HUES64 (cell line): Measurements from ENCODE around the gene SPIN2A.
A peak's percentile ranks its signal among the peaks of the same experiment; 100 is the strongest.
"Not testable (repeated sequence)": the region's sequence is repeated elsewhere in the genome, so short reads cannot be mapped to it uniquely, and the experiment has no call there.

ENCODE experiments used
- H3K27ac ChIP-seq: 2 replicates; pipeline ENCODE4 v1.7.0; 2013; ENCODE audit warnings: low read depth, low read length, inconsistent platforms
- H3K27me3 ChIP-seq: 2 replicates; pipeline ENCODE4 v1.6.1; 2013; ENCODE audit warnings: mild to moderate bottlenecking, low read length; ENCODE audit not compliant: insufficient read depth
- H3K36me3 ChIP-seq: 2 replicates; pipeline ENCODE4 v1.6.1; 2013; ENCODE audit warnings: mild to moderate bottlenecking, low read length; ENCODE audit not compliant: insufficient read depth
- H3K4me1 ChIP-seq: 2 replicates; pipeline ENCODE4 v1.6.1; 2013; ENCODE audit warnings: mild to moderate bottlenecking, low read length, moderate library complexity; ENCODE audit not compliant: insufficient read depth
- H3K4me3 ChIP-seq: 2 replicates; pipeline ENCODE4 v1.5.1; 2013; ENCODE audit warnings: mild to moderate bottlenecking, low read length, moderate library complexity
- H3K9ac ChIP-seq: 2 replicates; pipeline ENCODE4 v1.6.1; 2013; ENCODE audit warnings: mild to moderate bottlenecking, low read depth, low read length
- H3K9me3 ChIP-seq: 2 replicates; pipeline ENCODE4 v1.6.1; 2013; ENCODE audit warnings: low read depth, low read length; ENCODE audit not compliant: insufficient read depth
- WGBS: fragments of 150-250, 120-280 bp; methylation state at CpG from one replicate; pipeline ENCODE4 v1.1.7; 2013; ENCODE audit warnings: missing lambda C conversion rate; 5-methylcytosine and 5-hydroxymethylcytosine counted together

The SPIN2A gene

DNA sequence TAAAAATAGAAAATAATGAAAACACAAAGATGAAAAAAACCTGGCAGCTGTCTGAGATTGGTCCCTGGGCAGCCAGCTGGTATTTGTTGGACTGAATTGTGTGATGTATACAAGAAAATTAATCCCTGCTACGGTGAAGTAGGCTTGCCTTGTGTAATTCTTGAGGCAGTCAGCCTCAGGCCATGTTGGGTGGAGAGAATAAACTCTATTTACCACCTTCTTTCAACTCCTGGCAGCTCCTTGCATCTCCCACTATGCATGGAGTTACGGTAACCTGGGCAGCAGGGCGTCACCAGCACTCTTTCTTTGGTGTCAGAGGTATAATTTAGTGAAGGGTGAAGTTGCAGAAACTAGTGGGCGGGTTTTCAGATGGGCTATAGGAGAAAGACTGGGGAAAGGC, 3.5 kb downstream of the SPIN2A start:
- WGBS: 91% methylated on average over 3 of the region's 4 CpGs
- H3K27ac ChIP-seq: no peak overlapping the region
- H3K9me3 ChIP-seq: no peaks in the 10 kb centered on the region
- no peak overlapping the region for H3K9ac ChIP-seq
- no peak overlapping the region for H3K4me3 ChIP-seq
- no peaks in the 10 kb centered on the region for H3K27me3 ChIP-seq
- no peaks in the 10 kb centered on the region for H3K36me3 ChIP-seq
- H3K4me1 ChIP-seq: peaks cover 6% of the 10 kb centered on the region; the same call in 1 of the 2 replicates

GRCh38 chrX:57133284-57133683, 3.9 kb downstream of the SPIN2A start:
- H3K9ac ChIP-seq, H3K27ac ChIP-seq, H3K27me3 ChIP-seq, H3K4me3 ChIP-seq, H3K4me1 ChIP-seq, H3K9me3 ChIP-seq, H3K36me3 ChIP-seq: not testable (repeated sequence)
- 98% methylated on average over 2 of the region's 4 CpGs for whole genome bisulfite sequencing

DNA sequence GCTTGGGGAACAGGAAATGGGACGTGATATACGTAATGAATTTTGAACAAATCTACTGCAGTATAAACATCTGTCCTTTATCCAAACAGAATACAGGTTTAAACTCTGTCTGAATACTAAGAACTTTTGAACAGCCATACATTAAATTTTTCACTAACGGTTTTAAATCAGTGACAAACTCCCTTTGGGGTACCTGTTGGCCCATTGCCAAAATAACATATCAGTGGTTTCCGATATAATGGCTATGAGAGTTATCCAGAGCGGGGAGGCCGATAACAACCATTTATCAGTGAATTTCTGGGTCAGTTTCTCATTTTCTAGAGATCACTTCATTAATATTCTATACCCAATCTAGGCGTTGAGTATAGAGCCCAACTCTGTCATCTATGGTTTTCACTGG, 5.2 kb downstream of the SPIN2A start:
- H3K27ac ChIP-seq: no peak overlapping the region
- no peak overlapping the region for H3K4me3 ChIP-seq
- no peaks in the 10 kb centered on the region for H3K4me1 ChIP-seq
- H3K9ac ChIP-seq: no peak overlapping the region
- 93% methylated on average over 7 of the region's 7 CpGs for WGBS
- H3K36me3 ChIP-seq: 0 out of 2 replicates have a peak, but pooled peaks cover 5% of the 10 kb centered on the region
- H3K9me3 ChIP-seq: no peaks in the 10 kb centered on the region
- no peaks in the 10 kb centered on the region for H3K27me3 ChIP-seq

- Histone ChIP-seq H3K36me3 (peaks cover 16% of the 10 kb centered on the region; the same call in 1 of the 2 replicates), H3K4me3 (peak overlapping the region; percentile 86), H3K4me1 (no peaks in the 10 kb centered on the region), H3K27me3 (no peaks in the 10 kb centered on the region), H3K9me3 (no peaks in the 10 kb centered on the region), H3K27ac (peak overlapping the region; percentile 86; the same call in 1 of the 2 replicates), H3K9ac (peak overlapping the region; percentile 69)
- WGBS: no CpG with 5 or more reads among the region's 10 CpGs
Observed at GRCh38 chrX:57121816-57122215, 15.4 kb downstream of the SPIN2A start.

DNA sequence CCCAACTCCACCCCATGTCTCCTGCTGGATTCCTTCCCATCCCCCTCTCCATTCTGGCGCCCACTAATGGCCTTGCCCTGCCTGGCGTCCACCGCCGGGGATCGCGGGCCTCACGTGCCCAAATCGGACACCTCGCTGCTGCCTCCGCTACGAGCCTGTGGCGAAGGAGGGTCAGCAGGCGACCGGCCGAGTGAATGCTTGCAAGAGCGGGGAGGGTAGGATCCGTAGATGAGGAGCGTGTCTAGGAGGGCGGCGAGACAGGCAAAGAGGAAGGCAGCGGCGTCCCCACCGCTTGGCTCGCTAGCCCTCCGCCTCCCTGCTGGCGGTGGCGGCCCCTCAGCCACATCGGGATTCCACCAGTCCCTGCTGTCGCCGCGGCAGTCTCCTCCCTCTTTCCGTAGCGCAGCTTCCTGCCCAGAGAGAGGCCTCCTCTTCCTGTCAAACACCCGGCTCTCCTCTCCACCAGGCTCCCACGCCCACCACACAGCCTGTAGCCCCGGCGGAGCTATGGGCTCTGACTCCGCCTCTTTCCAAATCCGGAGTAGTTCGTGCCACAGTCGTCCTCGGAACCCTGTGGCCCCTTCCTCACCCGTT, 15.9 kb downstream of the SPIN2A start, which contains the start of gene SPIN2B:
Gene SPIN2B (minus strand): TSS at position 387 of the 594 bp plus-strand sequence.
- H3K9me3 ChIP-seq: no peaks in the 10 kb centered on the region
- under 1% methylated on average over 43 of the region's 43 CpGs for WGBS

DNA sequence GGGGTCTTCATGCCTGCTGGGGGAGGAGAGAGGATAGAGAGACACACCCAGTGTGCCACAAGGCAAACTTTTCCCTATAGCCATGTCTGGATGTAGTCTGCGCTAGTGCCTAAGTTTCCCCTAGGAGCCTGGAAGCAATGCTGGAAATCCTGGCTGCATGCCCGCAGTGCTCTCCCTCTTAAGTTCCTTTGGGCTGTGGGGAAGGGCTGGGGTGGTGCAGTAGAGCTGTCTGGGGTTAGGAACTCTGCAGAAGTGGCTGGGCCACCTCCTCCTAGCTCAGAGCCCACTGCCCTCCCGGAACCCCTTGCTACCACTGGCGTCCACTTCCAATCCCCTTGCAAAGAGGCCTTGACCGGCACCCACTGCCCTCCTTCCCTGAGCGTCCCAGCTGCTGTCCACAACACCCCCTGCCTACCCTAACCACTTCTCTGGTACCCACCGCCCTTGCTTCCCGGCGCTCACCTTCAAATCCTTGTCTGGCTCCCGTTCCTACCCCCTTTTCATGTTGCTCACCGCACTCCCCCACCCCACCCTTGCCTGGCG, 16.5 kb downstream of the SPIN2A start:
- H3K4me3 ChIP-seq: peak overlapping the region; percentile 86
- H3K4me1 ChIP-seq, H3K27me3 ChIP-seq, H3K9me3 ChIP-seq: not testable (repeated sequence)
- peak overlapping the region; percentile 86 for H3K27ac ChIP-seq
- peak overlapping the region; percentile 91; the same call in 1 of the 2 replicates for H3K9ac ChIP-seq
- H3K36me3 ChIP-seq: peaks cover 19% of the 10 kb centered on the region; the same call in 1 of the 2 replicates
- WGBS: 2% methylated on average over 10 of the region's 12 CpGs

More for the DNA sequence above, 15.9 kb downstream of the SPIN2A start, which contains the start of gene SPIN2B:
- no peaks in the 10 kb centered on the region for H3K27me3 ChIP-seq
- peaks cover 19% of the 10 kb centered on the region; the same call in 1 of the 2 replicates for H3K36me3 ChIP-seq
- H3K4me3 ChIP-seq: peak within 1 kb of the TSS; percentile 86
- H3K27ac ChIP-seq: peak within 1 kb of the TSS; percentile 86
- no peaks in the 10 kb centered on the region for H3K4me1 ChIP-seq
- H3K9ac ChIP-seq: peak within 1 kb of the TSS; percentile 91

GRCh38 chrX:57119416-57119815, 17.8 kb downstream of the SPIN2A start:
- Histone ChIP-seq H3K4me3 (no peak overlapping the region), H3K9ac (no peak overlapping the region), H3K36me3 (peaks cover 19% of the 10 kb centered on the region; the same call in 1 of the 2 replicates), H3K27ac (no peak overlapping the region), H3K9me3 (no peaks in the 10 kb centered on the region), H3K27me3 (no peaks in the 10 kb centered on the region), H3K4me1 (no peaks in the 10 kb centered on the region)
- 93% methylated on average over 1 of the region's 1 CpG for WGBS

DNA sequence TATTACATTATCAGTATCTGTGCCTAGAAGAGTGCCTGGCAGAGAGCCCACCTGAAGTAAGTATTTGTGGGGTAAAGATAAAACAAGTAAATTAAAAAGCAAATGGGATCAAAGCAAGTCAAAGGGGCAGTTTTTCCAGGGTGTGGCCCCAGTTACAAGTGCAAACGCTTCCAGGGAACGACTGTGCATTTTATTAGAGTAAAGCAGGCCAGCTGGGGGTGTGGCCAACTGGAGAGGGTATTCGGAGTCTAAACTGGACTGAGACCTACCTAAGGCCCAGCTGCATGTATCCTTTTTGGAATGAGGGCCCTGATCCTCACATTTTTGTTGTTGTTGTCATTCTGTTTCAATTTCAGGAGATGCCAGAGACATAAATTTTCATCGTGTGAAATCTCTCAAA, 19.6 kb downstream of the SPIN2A start:
- not testable (repeated sequence) for H3K27ac ChIP-seq, H3K9ac ChIP-seq, H3K9me3 ChIP-seq, H3K4me3 ChIP-seq, H3K4me1 ChIP-seq, H3K27me3 ChIP-seq
- H3K36me3 ChIP-seq: peaks cover 34% of the 10 kb centered on the region; the same call in 1 of the 2 replicates
- 95% methylated on average over 3 of the region's 4 CpGs for WGBS

DNA sequence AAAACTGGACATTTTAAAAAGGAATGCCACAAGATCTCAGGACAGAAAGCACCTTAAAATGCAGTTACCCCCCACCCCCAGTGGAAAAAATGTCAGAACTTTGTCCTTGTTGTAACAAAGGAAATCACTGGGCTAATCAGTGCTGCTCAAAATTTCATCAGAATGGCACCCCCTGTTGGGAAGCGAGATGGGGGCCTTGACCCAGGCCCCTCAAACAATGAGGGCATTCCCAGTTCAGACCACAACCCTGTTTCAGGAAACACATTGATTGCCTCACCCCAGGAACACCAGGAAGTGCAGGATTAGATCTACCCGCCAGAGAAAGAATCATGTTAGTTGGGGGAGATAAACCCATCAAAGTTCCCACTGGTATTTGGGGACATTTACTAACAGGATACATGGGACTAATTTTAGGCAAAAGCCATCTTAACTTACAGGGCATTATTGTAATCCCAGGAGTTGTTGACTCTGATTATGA, 32.2 kb downstream of the SPIN2A start:
- peaks cover 20% of the 10 kb centered on the region for H3K36me3 ChIP-seq
- no peak overlapping the region for H3K9ac ChIP-seq
- H3K4me1 ChIP-seq: peaks cover 10% of the 10 kb centered on the region; the same call in 1 of the 2 replicates
- H3K9me3 ChIP-seq: no peaks in the 10 kb centered on the region
- no peaks in the 10 kb centered on the region for H3K27me3 ChIP-seq
- no peak overlapping the region for H3K4me3 ChIP-seq
- WGBS: 75% methylated on average over 1 of the region's 2 CpGs
- peak overlapping the region; percentile 46; the same call in 1 of the 2 replicates for H3K27ac ChIP-seq

GRCh38 chrX:57104406-57104805, 32.8 kb downstream of the SPIN2A start:
- H3K4me1 ChIP-seq: peaks cover 10% of the 10 kb centered on the region; the same call in 1 of the 2 replicates
- H3K4me3 ChIP-seq: no peak overlapping the region
- no peaks in the 10 kb centered on the region for H3K27me3 ChIP-seq
- peaks cover 20% of the 10 kb centered on the region for H3K36me3 ChIP-seq
- no peaks in the 10 kb centered on the region for H3K9me3 ChIP-seq
- H3K9ac ChIP-seq: no peak overlapping the region
- H3K27ac ChIP-seq: peak overlapping the region; percentile 46; the same call in 1 of the 2 replicates
- 92% methylated on average over 4 of the region's 4 CpGs for WGBS

DNA sequence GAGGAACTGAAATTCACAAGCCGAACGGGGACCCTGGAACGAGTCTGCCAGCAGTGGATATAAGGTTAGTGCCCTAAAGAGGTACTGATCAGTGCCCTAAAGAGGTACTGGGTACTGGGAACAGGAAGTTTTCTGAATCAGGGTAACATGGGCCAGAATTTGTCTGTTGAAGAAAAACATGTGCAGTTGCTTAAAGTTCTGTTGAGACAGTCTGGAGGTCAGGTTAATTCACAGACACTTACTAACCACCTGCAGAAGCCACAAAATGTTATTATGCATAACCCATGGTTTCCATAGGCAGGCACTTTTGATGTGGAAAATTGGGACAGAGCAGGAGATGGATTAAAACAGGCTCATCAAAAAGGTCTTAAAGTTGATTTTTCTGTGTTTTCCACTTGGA, 33.7 kb downstream of the SPIN2A start:
- Histone ChIP-seq H3K36me3 (peaks cover 15% of the 10 kb centered on the region), H3K9ac (no peak overlapping the region), H3K27ac (no peak overlapping the region), H3K4me3 (no peak overlapping the region), H3K27me3 (no peaks in the 10 kb centered on the region), H3K4me1 (peaks cover 10% of the 10 kb centered on the region; the same call in 1 of the 2 replicates), H3K9me3 (no peaks in the 10 kb centered on the region)
- 97% methylated on average over 3 of the region's 3 CpGs for WGBS
